HG02610 (cell line): ENCODE results near the gene IP6K1.
"Not testable (repeated sequence)": the region's sequence is repeated elsewhere in the genome, so short reads cannot be mapped to it uniquely, and the experiment has no call there.

Experiments used
- ATAC-seq: cut with Tn5 transposase; IDR thresholded peaks from one replicate; pipeline ENCODE4 v1.9.1; 2021; ENCODE audit warnings: mild to moderate bottlenecking, moderate library complexity; ENCODE audit not compliant: unreplicated experiment

The IP6K1 gene

GRCh38 chr3:49690856-49691255 is 95.5 kb downstream of the IP6K1 start:
- ATAC-seq = not testable (repeated sequence)

GRCh38 chr3:49689908-49690624 is 96.3 kb downstream of the IP6K1 start:
- not testable (repeated sequence) for ATAC-seq

GRCh38 chr3:49689046-49689907 is 97.1 kb downstream of the IP6K1 start, which contains the start of the genes MST1 and RNF123:
Gene MST1, minus strand, starts transcription at chr3:49689474. Its CDS starts 783 bp downstream, at chr3:49688691.
Gene RNF123, plus strand, starts transcription at chr3:49689557. Its CDS starts 1,609 bp downstream, at chr3:49691166.
- peak; percentile 47 for ATAC-seq

GRCh38 chr3:49688338-49689045 is 97.8 kb downstream of the IP6K1 start:
- ATAC-seq = peak; percentile 5

DNA sequence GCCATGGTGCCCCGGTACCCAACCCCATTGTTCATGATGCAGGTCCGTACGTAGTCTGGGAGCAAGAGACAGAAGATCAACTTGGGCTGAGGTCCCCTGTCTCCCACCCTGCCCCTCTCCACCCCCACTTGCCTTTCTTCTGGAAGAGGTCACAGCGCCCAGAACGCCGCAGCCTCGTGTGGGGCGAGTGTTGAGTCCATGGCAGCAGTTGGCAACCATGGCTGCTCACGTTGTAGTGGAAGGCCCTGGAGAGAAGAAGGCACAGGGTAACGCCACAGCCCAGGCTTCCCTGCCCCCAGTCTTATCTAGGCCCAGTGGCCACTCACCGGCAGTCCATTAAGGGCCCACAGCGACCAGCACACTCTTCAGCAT is 98.9 kb downstream of the IP6K1 start:
- ATAC-seq = not testable (repeated sequence)

DNA sequence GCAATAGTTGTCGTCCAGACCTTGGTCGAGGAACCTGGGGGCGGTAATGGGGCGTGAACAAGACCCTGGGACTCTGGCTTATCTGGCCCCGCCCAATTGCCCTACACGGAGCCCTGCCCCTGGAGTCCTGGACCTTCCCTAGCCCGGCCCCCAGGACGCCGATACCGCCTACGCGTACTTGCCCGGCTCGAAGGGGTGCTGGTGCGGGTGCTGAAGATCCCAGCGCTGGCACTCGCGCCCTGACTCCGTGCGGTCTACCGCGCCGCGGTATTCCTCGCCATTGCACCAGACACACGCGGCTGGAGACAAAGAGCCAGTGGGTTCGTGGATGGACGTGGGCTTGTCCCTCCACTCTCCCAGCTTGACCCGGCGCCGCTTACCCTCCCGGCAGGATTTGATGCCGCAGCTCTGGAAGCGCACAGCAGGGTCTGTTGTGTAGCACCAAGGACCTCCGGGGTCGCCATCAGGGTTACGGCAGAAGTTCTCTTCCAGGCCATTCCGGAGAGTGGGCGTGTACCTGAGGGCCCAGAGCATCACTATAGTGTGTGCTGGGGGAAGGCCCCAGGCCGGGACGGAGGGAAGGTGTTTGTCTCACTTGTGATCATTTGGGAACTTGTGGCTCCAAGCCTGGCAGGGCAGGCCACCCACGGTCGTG is 99.4 kb downstream of the IP6K1 start:
- not testable (repeated sequence) for ATAC-seq

DNA sequence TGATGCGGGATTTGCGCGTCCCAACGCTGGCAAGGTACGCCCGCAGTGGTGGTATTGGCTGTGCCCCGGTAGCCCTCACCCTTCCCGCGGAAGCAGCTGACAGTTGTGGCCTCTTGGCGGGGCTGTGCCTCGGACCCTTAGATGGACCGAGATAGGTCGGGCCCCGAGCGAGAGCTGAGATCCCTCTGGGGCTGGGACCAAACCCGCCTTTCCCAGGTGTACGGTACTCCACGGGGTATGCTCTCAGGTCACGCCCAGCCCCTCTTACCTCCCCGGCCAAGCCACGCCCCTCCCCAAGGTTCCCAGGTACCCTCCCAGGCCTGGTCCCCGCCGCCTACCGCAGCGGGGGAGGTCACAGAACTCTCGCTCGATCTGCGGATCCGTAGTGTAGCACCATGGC is 100.0 kb downstream of the IP6K1 start:
- not testable (repeated sequence) for ATAC-seq

DNA sequence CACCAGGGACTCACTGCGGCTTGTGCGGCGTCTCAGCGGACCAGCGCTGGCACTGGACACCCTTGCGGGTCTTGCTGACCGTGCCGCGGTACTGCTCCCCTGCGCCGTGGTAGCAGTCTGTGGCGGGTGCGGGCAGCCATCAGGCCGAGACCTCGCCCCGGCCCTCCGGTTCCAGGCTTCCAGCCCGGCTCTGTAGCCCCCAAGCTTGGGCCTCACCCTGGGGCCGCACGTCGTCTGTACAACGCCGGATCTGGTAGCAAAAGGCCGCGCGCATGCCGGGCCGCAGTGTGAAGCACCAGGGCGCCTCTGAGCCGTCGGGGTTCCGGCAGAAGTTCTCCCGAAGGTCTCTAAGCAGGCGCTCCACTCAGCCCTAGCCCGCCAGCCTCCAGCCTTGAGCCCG is 100.5 kb downstream of the IP6K1 start:
- not testable (repeated sequence) for ATAC-seq

DNA sequence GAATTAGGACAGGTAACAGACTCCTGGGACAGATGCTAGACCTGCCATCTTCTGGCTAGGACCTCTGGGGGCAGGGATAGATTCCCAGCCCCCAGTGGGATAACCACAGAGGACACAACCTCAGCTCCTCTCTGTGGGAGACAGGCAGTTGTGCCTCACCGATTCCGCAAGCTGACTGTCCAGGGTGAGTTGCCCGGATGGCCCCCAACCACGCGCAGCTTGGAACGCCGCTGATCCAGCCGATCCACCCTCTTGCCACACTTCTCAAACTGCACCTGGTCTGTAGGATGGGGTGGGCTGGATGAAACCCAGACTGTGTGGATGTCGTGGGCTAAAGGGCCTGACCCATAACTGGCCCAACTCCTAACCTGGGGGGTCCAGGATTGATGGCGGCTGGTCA is 101.2 kb downstream of the IP6K1 start:
- not testable (repeated sequence) for ATAC-seq

- not testable (repeated sequence) for ATAC-seq
Measured at GRCh38 chr3:49684453-49684852, 101.9 kb downstream of the IP6K1 start.

DNA sequence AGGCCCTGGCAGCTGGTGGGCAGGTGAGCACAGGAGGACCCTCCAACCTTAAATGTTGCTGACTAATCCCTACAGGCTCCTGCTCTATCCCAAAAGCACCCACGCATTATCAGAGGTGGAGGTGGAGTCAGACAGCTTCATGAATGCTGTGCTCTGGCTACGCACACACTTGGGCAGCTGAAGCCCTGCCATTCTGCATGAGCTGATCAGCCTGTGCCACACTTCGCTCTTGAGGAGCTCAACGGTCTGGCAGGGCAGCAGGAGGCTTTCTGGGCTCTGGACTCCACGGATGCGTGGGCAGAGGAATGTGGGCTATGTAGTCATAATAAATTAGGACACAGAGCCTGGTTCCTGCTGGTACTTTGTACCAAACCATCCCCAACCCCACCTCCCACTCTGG is 103.2 kb downstream of the IP6K1 start:
- no peak for ATAC-seq

DNA sequence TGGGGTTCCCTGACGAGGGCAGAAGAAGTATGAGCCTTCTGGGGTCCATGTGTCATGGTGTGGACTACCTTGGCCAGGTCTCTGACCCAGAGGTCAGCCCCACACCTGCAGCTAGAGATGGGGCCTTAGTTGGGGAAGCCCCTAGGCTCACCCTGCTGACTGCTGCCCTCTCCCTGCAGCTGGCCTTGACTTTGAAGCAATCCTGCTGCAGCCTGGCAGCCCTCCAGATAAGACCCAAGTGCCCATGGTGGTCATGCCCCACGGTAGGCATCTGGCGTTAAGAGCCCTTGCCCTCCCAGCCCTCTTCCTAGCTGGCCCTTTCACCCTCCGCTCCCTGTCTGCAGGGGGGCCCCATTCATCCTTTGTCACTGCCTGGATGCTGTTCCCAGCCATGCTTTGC is 104.8 kb downstream of the IP6K1 start:
- no peak for ATAC-seq

DNA sequence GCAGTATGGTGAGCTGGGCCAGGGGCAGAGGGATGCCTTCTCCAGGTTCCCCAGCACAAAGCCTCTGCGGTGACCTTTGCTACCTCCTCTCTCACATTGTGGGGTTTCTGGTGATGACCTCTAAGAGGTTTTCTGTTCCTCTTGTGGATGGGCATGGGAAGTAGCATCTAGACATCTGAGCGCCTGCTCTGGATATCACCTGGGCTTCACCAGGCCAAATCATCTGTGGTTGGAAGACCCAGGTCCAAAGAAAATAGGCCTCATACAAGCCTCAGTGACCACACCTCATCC is 105.2 kb downstream of the IP6K1 start:
- no peak for ATAC-seq

GRCh38 chr3:49680493-49681231 is 105.7 kb downstream of the IP6K1 start:
- no peak for ATAC-seq

- ATAC-seq = no peak
Measured at GRCh38 chr3:49675912-49676311, 110.4 kb downstream of the IP6K1 start.

GRCh38 chr3:49674497-49674983 is 111.8 kb downstream of the IP6K1 start:
- ATAC-seq = peak; percentile 16
